ENCODE measurements around the gene FECH. TPM values are rescaled to one million over a fixed set of nuclear protein-coding genes. Genes with fewer than 3 reads are reported as not detected.

FECH gene
- total and polyA plus RNA-seq, 2 donors (not counting 1 experiment from before 2014, with no cell fraction given): 5.8 to 10.4 TPM

DNA sequence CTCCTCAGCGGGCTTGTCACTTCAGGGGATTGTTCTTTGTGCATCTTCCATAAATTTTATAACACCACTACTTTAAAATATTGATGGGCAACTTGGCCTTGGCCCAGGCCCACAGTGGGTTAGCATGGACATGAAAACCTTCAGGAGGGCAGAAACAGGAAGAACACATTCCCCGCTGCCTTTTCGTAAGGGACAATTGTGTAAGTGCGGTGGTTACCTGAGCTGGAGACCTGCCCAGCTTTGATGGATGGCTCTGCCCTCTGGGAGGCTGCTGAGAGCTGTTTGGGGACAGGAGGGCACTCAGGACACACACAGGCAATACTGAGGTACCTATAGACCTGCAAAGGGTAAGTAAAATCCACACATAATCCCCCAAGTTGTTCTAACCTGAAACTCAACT is 46.8 kb downstream of the FECH start:
- ChIA-PET CTCF (no interaction called here), POLR2A (no interaction called here)
- no peak overlapping the region for H3K4me2 ChIP-seq (replicated peaks; ENCODE audit: low read depth, low read length, poor library complexity, severe bottlenecking)
- H3K27me3 ChIP-seq (replicated peaks in 1 of 4; ENCODE audit: control extremely low read depth in 1 of 4, control insufficient read depth in 3 of 4, insufficient read depth in 4 of 4, low read length in 3 of 4): no peaks in the 10 kb centered on the region
- ATAC-seq (ENCODE audit: low read depth): no peak
- DNase-seq: no peak
- Mint-ChIP-seq H3K27ac (no peak overlapping the region), H3K9me3 (ENCODE audit: insufficient read depth) (no peaks in the 10 kb centered on the region), H3K27me3 (peaks cover 12% of the 10 kb centered on the region), H3K4me3 (no peak overlapping the region), H3K4me1 (no peaks in the 10 kb centered on the region)
- H3K4me1 ChIP-seq (ENCODE audit: control insufficient read depth in 2 of 2, insufficient read depth in 2 of 2, low read length in 2 of 2): no peaks in the 10 kb centered on the region
- no peaks in the 10 kb centered on the region for H3K79me2 ChIP-seq (ENCODE audit: control insufficient read depth, insufficient read depth, low read length)
- no peaks in the 10 kb centered on the region for H3K9me3 ChIP-seq (ENCODE audit: control extremely low read depth in 1 of 3, control insufficient read depth in 2 of 3, insufficient read depth in 1 of 3, low read length in 2 of 3)
- intact Hi-C loops (cut with micrococcal nuclease): no loop called here
- H4K20me1 ChIP-seq (ENCODE audit: control insufficient read depth, insufficient read depth, low read length, poor library complexity, severe bottlenecking): no peaks in the 10 kb centered on the region
- H3K4me3 ChIP-seq (ENCODE audit: control extremely low read depth in 1 of 5, extremely low read depth in 1 of 5, insufficient read depth in 1 of 5, low read depth in 2 of 5, low read length in 4 of 5): no peak overlapping the region
- H3K9ac ChIP-seq (ENCODE audit: low read length): no peak overlapping the region
- H3K27ac ChIP-seq (ENCODE audit: low read length in 2 of 2): no peak overlapping the region
- no peaks in the 10 kb centered on the region for H3K36me3 ChIP-seq (replicated peaks in 1 of 2; ENCODE audit: control extremely low read depth in 1 of 2, control insufficient read depth in 1 of 2, extremely low read depth in 1 of 2, insufficient read depth in 2 of 2, low read length in 1 of 2)
- no peak for TF ChIP-seq EZH2 (IDR thresholded peaks at IDR 0.05; ENCODE audit: borderline replicate concordance, insufficient read depth, low read depth, low read length, poor library complexity, severe bottlenecking)
- TF ChIP-seq CTCF (IDR thresholded peaks at IDR 0.05): no peak
- WGBS (ENCODE audit: insufficient coverage): 95% methylated on average over 4 of the region's 4 CpGs
- H2AFZ ChIP-seq (ENCODE audit: insufficient read depth, low read depth, low read length, poor library complexity, severe bottlenecking): no peak overlapping the region

DNA sequence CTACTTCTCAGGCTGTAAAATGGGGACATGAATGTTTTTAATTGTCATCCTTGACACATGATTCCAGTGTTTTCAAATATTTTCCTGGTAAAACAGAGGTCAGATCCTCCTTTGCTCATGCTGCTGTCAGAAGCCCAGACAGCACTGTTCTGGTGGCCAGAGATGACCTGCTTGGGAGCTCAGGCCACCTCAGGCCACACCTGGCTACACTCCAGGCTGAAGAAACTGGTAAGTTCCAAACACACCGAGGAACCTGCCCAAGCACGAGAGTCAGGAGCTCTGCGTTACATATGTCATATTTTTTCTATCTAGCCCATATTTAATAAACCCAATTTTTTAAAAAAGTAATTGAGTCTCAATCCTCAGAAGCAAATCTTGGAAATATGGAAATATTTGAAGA is 47.9 kb downstream of the FECH start:
- H3K9me3 Mint-ChIP-seq (ENCODE audit: insufficient read depth): no peaks in the 10 kb centered on the region
- no peaks in the 10 kb centered on the region for H3K79me2 ChIP-seq (ENCODE audit: control insufficient read depth, insufficient read depth, low read length)
- intact Hi-C loops (cut with micrococcal nuclease): no loop called here
- no peaks in the 10 kb centered on the region for H3K36me3 ChIP-seq (replicated peaks in 1 of 2; ENCODE audit: control extremely low read depth in 1 of 2, control insufficient read depth in 1 of 2, extremely low read depth in 1 of 2, insufficient read depth in 2 of 2, low read length in 1 of 2)
- H3K9me3 ChIP-seq (ENCODE audit: control extremely low read depth in 1 of 3, control insufficient read depth in 2 of 3, insufficient read depth in 1 of 3, low read length in 2 of 3): no peaks in the 10 kb centered on the region
- no CpG with 5 or more reads among the region's 3 CpGs for WGBS (ENCODE audit: insufficient coverage)
- no peaks in the 10 kb centered on the region for H3K4me1 Mint-ChIP-seq
- H3K4me2 ChIP-seq (replicated peaks; ENCODE audit: low read depth, low read length, poor library complexity, severe bottlenecking): no peak overlapping the region
- DNase-seq: no peak
- H3K27me3 Mint-ChIP-seq: peaks cover 12% of the 10 kb centered on the region
- no peak overlapping the region for H3K4me3 ChIP-seq (ENCODE audit: control extremely low read depth in 1 of 5, extremely low read depth in 1 of 5, insufficient read depth in 1 of 5, low read depth in 2 of 5, low read length in 4 of 5)
- ChIA-PET POLR2A (no interaction called here), CTCF (no interaction called here)
- H3K27ac ChIP-seq (ENCODE audit: low read length in 2 of 2): no peak overlapping the region
- no peak overlapping the region for H3K9ac ChIP-seq (ENCODE audit: low read length)
- H3K4me1 ChIP-seq (ENCODE audit: control insufficient read depth in 2 of 2, insufficient read depth in 2 of 2, low read length in 2 of 2): no peaks in the 10 kb centered on the region
- no peak overlapping the region for H3K4me3 Mint-ChIP-seq
- no peaks in the 10 kb centered on the region for H4K20me1 ChIP-seq (ENCODE audit: control insufficient read depth, insufficient read depth, low read length, poor library complexity, severe bottlenecking)
- no peak overlapping the region for H2AFZ ChIP-seq (ENCODE audit: insufficient read depth, low read depth, low read length, poor library complexity, severe bottlenecking)
- no peaks in the 10 kb centered on the region for H3K27me3 ChIP-seq (replicated peaks in 1 of 4; ENCODE audit: control extremely low read depth in 1 of 4, control insufficient read depth in 3 of 4, insufficient read depth in 4 of 4, low read length in 3 of 4)
- ATAC-seq (ENCODE audit: low read depth): no peak
- no peak for TF ChIP-seq EZH2 (IDR thresholded peaks at IDR 0.05; ENCODE audit: borderline replicate concordance, insufficient read depth, low read depth, low read length, poor library complexity, severe bottlenecking)
- TF ChIP-seq CTCF (IDR thresholded peaks at IDR 0.05): no peak
- H3K27ac Mint-ChIP-seq: no peak overlapping the region

All from B cell (primary cell).